Endothelial cell of umbilical vein (primary cell): ENCODE data around the gene PRRC2A. TPM values are rescaled to one million over a fixed set of nuclear protein-coding genes. Genes with fewer than 3 reads are reported as not detected.

Experiments used
- BruUV-seq: library from RNA; stranded (reverse); fragments of 400-500 nt; replicated peaks from 2 replicates; lab custom pipeline; 2021; lab: Mats Ljungman, UMichigan
- CTCF ChIA-PET: fragments of 300-600, 350-600 bp; sonication (Branson Sonifier 250); formaldehyde crosslinking; loops from one replicate; lab custom pipeline; 2021; ENCODE audit warnings: antibody characterized with exemption, inconsistent platforms; lab: Charles Lee
- POLR2A ChIA-PET: fragments of 300-600, 350-600 bp; sonication (Branson Sonifier 250); formaldehyde crosslinking; loops from one replicate; lab custom pipeline; 2021; ENCODE audit warnings: antibody characterized with exemption, inconsistent platforms; lab: Charles Lee
- DNase-seq: peaks from one replicate; pipeline ENCODE4 v3.0.0-alpha.2; 2011; ENCODE audit warnings: low read depth, low spot score
- FAIRE-seq: peaks from 2 replicates; lab custom pipeline; 2011; peaks lifted over from hg19 to GRCh38; lab: Jason Lieb, UNC
- H2AFZ ChIP-seq: 2 replicates; pipeline ENCODE4 v1.6.0; 2012; ENCODE audit warnings: low read depth, low read length, control low read depth, inconsistent platforms
- H3K27ac ChIP-seq: 2 replicates; pipeline ENCODE4 v1.5.1; 2011; ENCODE audit warnings: low read depth, mild to moderate bottlenecking, control low read depth, low read length, moderate library complexity; ENCODE audit not compliant: insufficient read depth
- H3K27me3 ChIP-seq, 2 experiments: 2 replicates each; pipeline versions ENCODE4 v1.6.0 to v1.6.1; 2011; ENCODE audit warnings: low read length in 2 of 2, mixed read lengths in 1 of 2; ENCODE audit not compliant: control insufficient read depth in 2 of 2, insufficient read depth in 2 of 2
- H3K36me3 ChIP-seq, 2 experiments: 2 replicates in 1 of 2; 3 replicates in 1 of 2; pipeline ENCODE4 v1.5.1; 2011; ENCODE audit warnings: low read length in 2 of 2, mild to moderate bottlenecking in 1 of 2, moderate library complexity in 1 of 2; ENCODE audit not compliant: control insufficient read depth in 2 of 2, insufficient read depth in 2 of 2; ENCODE audit errors: extremely low read depth in 1 of 2
- H3K4me1 ChIP-seq: 3 replicates; pipeline ENCODE4 v1.5.1; 2011; ENCODE audit warnings: mild to moderate bottlenecking, low read length; ENCODE audit not compliant: control insufficient read depth, insufficient read depth; ENCODE audit errors: extremely low read depth
- H3K4me2 ChIP-seq: 2 replicates; pipeline ENCODE4 v1.6.1; 2011; ENCODE audit warnings: low read length, control low read depth, mixed read lengths; ENCODE audit not compliant: insufficient read depth
- H3K4me3 ChIP-seq, 3 experiments: fragments of 200-600 bp in 1 of 3; sonication (generic), shearing (Covaris generic) in 1 of 3; replicated peaks in 1 of 3; 2 replicates each; pipeline ENCODE4 v1.5.1; 2011 to 2016; ENCODE audit warnings: control low read depth in 3 of 3, low read length in 3 of 3, mild to moderate bottlenecking in 2 of 3, inconsistent platforms in 1 of 3, low read depth in 1 of 3, moderate library complexity in 1 of 3; ENCODE audit not compliant: insufficient read depth in 1 of 3
- H3K79me2 ChIP-seq: 2 replicates; pipeline ENCODE4 v1.6.0; 2012; ENCODE audit warnings: low read length, inconsistent platforms; ENCODE audit not compliant: control insufficient read depth, insufficient read depth
- H3K9ac ChIP-seq: replicated peaks from 2 replicates; pipeline ENCODE3; 2011; ENCODE audit warnings: low read length, control low read depth; ENCODE audit not compliant: insufficient read depth; ENCODE audit errors: extremely low read depth
- H3K9me1 ChIP-seq: replicated peaks from 3 replicates; pipeline ENCODE4 v1.6.0; 2011; ENCODE audit warnings: mild to moderate bottlenecking, low read length; ENCODE audit not compliant: control insufficient read depth, insufficient read depth; ENCODE audit errors: extremely low read depth
- H3K9me3 ChIP-seq: replicated peaks from 2 replicates; pipeline ENCODE4 v1.5.1; 2012; ENCODE audit warnings: low read length, inconsistent platforms; ENCODE audit not compliant: control insufficient read depth, insufficient read depth
- H4K20me1 ChIP-seq: replicated peaks from 2 replicates; pipeline ENCODE3; 2011; ENCODE audit warnings: mild to moderate bottlenecking, low read length; ENCODE audit not compliant: control insufficient read depth, insufficient read depth; ENCODE audit errors: extremely low read depth
- CTCF ChIP-seq, 2 donors: IDR thresholded peaks; 1 replicate in 1 of 2; 2 replicates in 1 of 2; pipeline ENCODE4 v1.5.1; 2011; ENCODE audit warnings: low read length in 2 of 2, mild to moderate bottlenecking in 2 of 2, moderate library complexity in 2 of 2, control low read depth in 1 of 2, inconsistent platforms in 1 of 2, low read depth in 1 of 2; ENCODE audit not compliant: insufficient read depth in 1 of 2; ENCODE audit errors: extremely low read depth in 1 of 2
- EZH2 ChIP-seq: IDR thresholded peaks from 2 replicates; pipeline ENCODE4 v1.6.1; 2012; ENCODE audit warnings: borderline replicate concordance, low read depth, mild to moderate bottlenecking, moderate library complexity, low read length, inconsistent platforms; ENCODE audit not compliant: severe bottlenecking
- FOS ChIP-seq: IDR thresholded peaks from 2 replicates; pipeline ENCODE4 v1.6.1; 2011; ENCODE audit warnings: mild to moderate bottlenecking, low read length, moderate library complexity, borderline replicate concordance; ENCODE audit not compliant: insufficient read depth
- GATA2 ChIP-seq: IDR thresholded peaks from 2 replicates; pipeline ENCODE4 v1.7.0; 2011; ENCODE audit warnings: low read depth, mild to moderate bottlenecking, moderate library complexity, mixed read lengths, low read length; ENCODE audit not compliant: insufficient read length, insufficient read depth
- JUN ChIP-seq: IDR thresholded peaks from 2 replicates; pipeline ENCODE4 v1.6.1; 2011; ENCODE audit warnings: borderline replicate concordance, low read depth; ENCODE audit not compliant: insufficient read length, insufficient read depth
- MAX ChIP-seq: IDR thresholded peaks from 2 replicates; pipeline ENCODE4 v1.6.1; 2011; ENCODE audit not compliant: insufficient read depth, insufficient read length
- MYC ChIP-seq: IDR thresholded peaks from one replicate; pipeline ENCODE4 v1.6.1; 2011; ENCODE audit warnings: mild to moderate bottlenecking, low read depth, low read length
- POLR2A ChIP-seq: IDR thresholded peaks from 2 replicates; pipeline ENCODE4 v1.6.1; 2012; ENCODE audit warnings: low read depth, mild to moderate bottlenecking, control low read depth, low read length
- POLR2AphosphoS5 ChIP-seq: IDR thresholded peaks from 2 replicates; pipeline ENCODE4 v1.6.1; 2012; ENCODE audit warnings: low read depth, mild to moderate bottlenecking, control low read depth, low read length, moderate library complexity; ENCODE audit not compliant: insufficient read depth
- dilution Hi-C: fragments of 300-500 bp; cut with MboI; formaldehyde crosslinking; loops from one replicate; pipeline ENCODE4 v1.15.0; 2019; ENCODE audit warnings: low sequenced_read_pairs; ENCODE audit not compliant: extremely low pct_ligation_motif_present
- intact Hi-C: fragments of 100-400 bp; cut with micrococcal nuclease; formaldehyde crosslinking; loops from one replicate; pipeline ENCODE4 v1.10.0; 2022
- polyA plus RNA-seq, 4 experiments: library from polyadenylated mRNA; depleted of rRNA in 3 of 4; stranded (reverse) in 3 of 4; unstranded in 1 of 4; fragments of >200 nt; gene quantifications; 2 replicates each; pipeline versions ENCODE4 v1.2.1 to v1.2.3, GENCODE V29; 2011 to 2012; ENCODE audit warnings: missing spikeins in 1 of 4
- total RNA-seq: library from RNA; stranded (reverse); gene quantifications from 2 replicates; pipeline ENCODE4 v1.2.3, GENCODE V29; 2021

The PRRC2A gene
- total and polyA plus RNA-seq, 2 donors (not counting 3 experiments of a cell fraction or from before 2014, with no cell fraction given): 88.4 to 229 TPM

- peaks cover 5 to 16% of the 10 kb centered on the region in 2 experiments for H3K36me3 ChIP-seq
- no peak overlapping the region for H3K9ac ChIP-seq
- intact Hi-C loops (no loop called here), dilution Hi-C loops (no loop called here)
- H3K4me3 ChIP-seq: no peak overlapping the region
- H3K79me2 ChIP-seq: no peaks in the 10 kb centered on the region
- CTCF ChIA-PET: no interaction called here
- no peak overlapping the region for H3K4me2 ChIP-seq
- H3K27ac ChIP-seq: no peak overlapping the region
- no peaks in the 10 kb centered on the region for H3K9me3 ChIP-seq
- H4K20me1 ChIP-seq: no peaks in the 10 kb centered on the region
- FAIRE-seq (no peak), DNase-seq (no peak)
- no TSS peak for BruUV-seq
- no peaks in the 10 kb centered on the region for H3K27me3 ChIP-seq
- no peaks in the 10 kb centered on the region for H3K9me1 ChIP-seq
- POLR2A ChIA-PET: no interaction called here
- H2AFZ ChIP-seq: no peak overlapping the region
- no peak for TF ChIP-seq MAX
- no peak for TF ChIP-seq MYC
- no peak for TF ChIP-seq JUN
- no peak for TF ChIP-seq POLR2AphosphoS5
- no peak for TF ChIP-seq CTCF (IDR thresholded peaks at IDR 0.05; ENCODE audit: extremely low read depth in 1 of 2, insufficient read depth in 1 of 2, low read depth in 1 of 2, low read length in 2 of 2)
- no peak for TF ChIP-seq EZH2
- TF ChIP-seq POLR2A: no peak
- no peak for TF ChIP-seq GATA2
- TF ChIP-seq FOS: no peak
- H3K4me1 ChIP-seq: peaks cover 5% of the 10 kb centered on the region
Observed at GRCh38 chr6:31676322-31676903, 55.9 kb downstream of the PRRC2A start.
